HG03520 (cell line): Measurements from ENCODE around the gene RECQL.
"Not testable (repeated sequence)": the region's sequence is repeated elsewhere in the genome, so short reads cannot be mapped to it uniquely, and the experiment has no call there.

Experiments
- ATAC-seq: cut with Tn5 transposase; IDR thresholded peaks from one replicate; pipeline ENCODE4 v1.9.1; 2021; ENCODE audit warnings: mild to moderate bottlenecking, moderate library complexity; ENCODE audit not compliant: unreplicated experiment

The RECQL gene

GRCh38 chr12:21505888-21506287 lies 4.5 kb upstream of the RECQL start:
- ATAC-seq = no peak

DNA sequence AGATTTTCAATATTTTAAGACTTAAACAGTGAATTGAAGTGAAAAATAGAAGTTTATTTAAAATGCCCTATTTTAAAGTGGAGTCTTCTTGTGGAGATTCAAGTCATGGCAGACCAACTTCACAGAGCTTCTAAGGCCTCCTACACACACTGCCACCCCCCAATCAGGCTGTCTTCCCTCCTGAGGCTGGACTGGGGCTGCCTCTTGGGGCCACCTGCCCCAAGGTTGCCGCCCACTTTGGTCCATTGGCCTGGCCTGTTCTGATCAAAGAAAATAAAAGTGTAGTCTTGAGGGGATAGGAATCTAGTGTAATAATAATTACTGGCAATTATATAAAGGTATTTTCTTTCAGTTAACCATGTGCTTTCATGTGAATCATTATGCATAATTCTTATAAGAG lies 1.4 kb upstream of the RECQL start:
- ATAC-seq = no peak

- ATAC-seq = no peak
These were observed 695 bp upstream of the RECQL start for GRCh38 chr12:21502164-21502496.

DNA sequence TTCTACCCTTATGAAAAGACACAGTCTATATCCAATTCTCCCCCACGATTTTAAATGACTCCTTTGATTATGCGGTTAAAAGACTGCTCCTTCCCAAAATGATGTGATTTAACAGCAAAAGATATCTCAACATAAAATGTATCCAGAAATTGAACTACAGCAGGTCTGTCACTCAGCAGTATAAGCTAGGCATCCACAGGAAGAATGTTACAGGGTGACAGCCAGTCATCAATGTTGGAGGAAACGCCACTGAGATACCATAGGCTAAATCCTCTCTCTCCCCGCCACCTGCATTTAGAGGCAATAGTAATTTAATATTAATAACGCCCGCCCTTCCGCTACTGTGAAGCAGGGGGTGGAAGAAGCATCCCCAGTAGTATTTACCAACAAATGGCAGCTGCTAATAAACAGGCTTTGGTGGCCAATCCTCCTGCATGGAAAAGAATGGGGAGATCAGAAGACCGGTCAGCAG lies 613 bp downstream of the RECQL start:
- peak; percentile 0 for ATAC-seq

- no peak for ATAC-seq
These were observed 1.7 kb downstream of the RECQL start for GRCh38 chr12:21499765-21500164.

DNA sequence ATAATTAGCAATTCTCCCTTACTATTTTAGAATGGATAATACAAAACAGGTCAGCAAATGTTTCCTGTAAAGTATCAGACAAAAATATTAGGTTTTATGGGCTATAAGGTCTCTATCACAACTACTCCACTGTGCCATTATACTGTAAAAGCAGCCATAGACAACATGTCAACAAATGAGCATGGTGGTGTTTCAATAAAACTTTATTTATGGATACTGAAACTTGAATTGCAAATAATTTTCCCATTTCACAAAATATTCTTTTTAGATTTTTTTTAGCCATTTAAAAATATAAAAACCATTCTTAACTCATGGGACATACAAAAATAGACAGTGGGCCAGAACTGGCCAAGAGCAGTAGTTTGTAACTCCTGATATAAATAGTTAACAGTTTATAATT lies 15.4 kb downstream of the RECQL start:
- no peak for ATAC-seq

DNA sequence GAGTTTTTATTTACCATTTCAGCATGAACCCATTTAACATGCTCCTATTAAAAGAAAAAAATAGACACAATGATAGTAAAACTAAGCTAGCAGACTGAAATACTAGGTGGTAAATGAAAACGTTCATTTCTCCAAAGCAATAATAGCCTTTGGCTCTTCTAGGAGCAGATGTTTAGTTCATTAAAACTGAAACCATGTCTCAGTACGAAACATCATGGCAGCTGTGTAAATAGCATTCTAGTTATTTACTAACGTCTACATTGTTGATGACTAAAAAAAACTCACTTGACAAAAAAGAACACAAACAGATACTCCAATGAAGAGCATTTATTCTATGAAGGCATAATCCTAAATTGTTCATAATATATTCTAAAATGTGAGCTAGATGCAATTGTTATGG lies 17.9 kb downstream of the RECQL start:
- ATAC-seq = no peak

DNA sequence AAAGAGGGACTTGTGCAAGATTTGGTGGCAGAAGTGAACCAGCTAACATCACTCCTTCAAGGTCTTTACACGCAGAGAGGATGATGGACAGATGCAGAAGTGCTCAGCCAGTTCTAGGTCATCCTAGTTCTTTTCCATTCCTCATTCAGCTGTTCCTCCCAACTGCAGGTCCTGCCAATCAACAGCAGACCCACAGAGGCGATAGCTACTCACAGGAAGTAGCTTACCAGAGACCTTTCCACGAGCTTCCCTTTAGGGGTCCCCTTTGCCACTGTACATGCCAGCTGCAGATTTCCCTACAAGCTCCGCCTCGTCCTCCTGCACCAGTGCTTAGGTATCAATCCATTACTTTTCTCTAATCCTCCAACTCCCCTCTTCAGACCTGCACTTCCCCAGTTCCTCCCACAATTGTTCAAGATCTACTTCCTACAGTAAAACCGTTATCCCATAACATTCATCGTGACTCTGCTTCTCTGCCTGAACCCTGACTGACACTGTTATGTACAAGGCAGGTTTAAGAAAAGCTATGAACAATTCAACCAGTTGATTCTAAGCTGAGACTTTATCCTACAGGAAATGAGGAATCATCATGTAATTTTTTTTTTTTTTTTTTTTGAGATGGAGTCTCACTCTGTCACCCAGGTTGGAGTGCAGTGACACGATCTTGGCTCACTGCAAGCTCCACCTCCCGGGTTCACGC lies 22.5 kb downstream of the RECQL start:
- no peak for ATAC-seq

DNA sequence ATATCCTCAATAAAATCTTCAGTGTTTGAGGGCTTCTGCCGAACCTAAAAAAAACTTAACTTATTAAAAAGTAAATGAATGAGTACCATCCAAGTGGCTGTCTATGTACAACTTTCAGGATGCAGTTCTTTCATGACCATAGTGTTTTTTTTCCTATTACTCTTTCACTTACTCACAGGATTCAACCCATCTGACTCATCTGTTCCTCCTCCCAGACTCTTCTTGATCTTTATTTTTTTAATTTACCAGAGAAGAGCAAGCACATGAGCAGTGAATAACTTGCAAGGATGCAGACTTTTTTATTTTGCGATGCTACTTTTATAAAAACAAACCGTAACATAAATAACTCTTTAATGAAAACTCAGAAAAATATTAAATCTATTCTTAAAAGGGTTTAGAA lies 24.5 kb downstream of the RECQL start:
- ATAC-seq = no peak

GRCh38 chr12:21475552-21475951 lies 25.9 kb downstream of the RECQL start:
- ATAC-seq = no peak

GRCh38 chr12:21472197-21472823 lies 29.1 kb downstream of the RECQL start:
- ATAC-seq = no peak

DNA sequence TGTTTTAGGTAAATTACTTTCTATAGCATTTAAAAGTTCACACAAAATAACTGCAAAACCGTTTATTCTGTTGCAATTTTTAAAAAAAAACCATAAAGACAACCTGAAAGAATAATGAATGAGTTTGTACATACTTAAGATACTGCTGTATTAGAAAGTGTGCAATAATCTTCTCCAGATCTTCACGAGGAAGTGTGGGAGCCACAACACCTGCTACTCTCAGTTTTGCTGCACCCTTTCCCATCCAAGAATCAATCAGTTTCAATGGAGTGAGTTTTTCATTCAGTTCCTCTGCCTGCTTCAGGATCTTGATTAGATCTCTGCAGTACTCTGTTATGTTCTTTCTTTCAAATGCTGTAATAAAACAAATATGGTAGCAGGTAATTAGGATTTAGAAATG lies 30.1 kb downstream of the RECQL start:
- no peak for ATAC-seq

DNA sequence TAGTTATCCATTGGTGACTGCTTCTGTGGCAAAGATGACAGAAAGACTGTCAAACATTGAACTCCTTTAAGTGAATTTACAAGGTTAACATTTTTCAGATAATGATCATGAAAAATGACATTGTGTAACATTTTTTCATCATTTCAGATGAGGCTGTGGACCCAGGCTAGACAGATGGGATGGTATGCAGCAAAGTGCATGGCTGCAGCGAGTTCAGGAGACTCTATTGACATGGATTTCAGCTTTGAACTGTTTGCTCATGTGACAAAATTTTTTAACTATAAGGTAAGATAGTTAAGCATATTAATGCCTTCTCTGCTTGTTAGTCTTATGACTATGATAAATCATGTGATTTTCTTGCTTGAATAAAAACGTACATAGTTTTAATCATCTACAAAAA lies 34.1 kb downstream of the RECQL start:
- ATAC-seq = not testable (repeated sequence)

DNA sequence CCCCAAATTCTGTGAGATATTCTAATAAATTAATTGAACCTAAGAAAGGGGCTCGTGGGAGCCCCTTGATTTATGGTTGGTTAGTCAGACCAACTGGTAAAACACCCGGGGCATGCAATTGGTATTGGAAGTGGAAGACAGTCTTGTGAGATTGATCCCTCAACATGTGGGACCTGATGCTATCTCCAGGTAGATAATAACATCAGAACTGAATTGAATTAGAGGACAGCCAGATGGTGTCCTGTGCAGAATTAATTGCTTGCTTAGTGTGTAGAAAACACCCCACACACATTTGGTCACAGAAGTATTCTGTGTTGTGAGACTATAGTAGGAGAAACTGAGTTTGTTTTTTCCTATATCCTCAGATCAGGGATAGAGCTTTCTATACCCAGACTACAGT lies 42.0 kb downstream of the RECQL start:
- ATAC-seq = no peak

DNA sequence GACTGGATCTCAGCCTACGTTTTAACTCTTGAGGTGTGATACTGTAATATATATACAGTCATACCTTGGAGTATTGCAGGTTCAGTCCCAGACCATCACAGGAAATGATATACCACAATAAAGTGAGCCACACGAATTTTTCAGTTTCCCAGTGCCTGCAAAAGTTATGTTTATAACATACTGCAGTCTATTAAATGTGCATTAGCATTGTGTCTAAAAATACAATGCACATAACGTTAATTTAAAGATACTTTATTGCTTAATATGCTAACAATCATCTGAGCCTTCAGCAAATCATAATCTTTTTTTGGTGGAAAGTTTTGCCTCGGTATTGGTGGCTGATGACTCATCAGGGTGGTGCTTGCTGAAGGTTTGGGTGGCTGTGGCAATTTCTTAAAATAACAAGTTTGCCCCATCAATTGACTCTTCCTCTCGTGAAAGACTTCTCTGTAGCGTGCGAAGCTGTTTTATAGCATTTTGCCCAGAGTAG lies 45.1 kb downstream of the RECQL start:
- ATAC-seq = no peak

DNA sequence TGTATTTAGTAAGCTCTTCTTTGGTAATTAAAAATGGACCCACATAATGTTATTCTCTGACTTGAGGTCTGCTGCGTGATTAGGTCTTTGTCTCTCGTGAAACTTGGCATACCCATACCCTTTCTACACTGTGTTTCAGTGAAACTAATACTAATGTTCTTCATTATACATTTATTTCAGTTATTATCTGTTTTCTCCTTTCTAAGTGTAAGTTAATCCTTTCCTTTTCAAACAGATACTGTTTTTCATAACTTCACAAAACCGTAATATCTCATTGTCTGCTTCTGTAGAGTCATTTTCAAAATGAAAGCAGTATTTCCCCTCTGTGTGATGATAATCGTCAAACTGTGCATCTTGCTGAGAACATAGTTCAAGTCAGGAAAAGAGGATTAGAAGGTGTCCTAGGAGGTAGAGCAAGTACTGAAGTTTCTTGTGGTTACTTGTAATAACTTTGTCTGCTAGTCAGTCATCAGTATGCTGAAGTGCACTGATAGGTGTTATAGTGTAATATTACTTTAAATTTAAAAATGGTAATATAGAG lies 48.1 kb downstream of the RECQL start:
- peak; percentile 92 for ATAC-seq

DNA sequence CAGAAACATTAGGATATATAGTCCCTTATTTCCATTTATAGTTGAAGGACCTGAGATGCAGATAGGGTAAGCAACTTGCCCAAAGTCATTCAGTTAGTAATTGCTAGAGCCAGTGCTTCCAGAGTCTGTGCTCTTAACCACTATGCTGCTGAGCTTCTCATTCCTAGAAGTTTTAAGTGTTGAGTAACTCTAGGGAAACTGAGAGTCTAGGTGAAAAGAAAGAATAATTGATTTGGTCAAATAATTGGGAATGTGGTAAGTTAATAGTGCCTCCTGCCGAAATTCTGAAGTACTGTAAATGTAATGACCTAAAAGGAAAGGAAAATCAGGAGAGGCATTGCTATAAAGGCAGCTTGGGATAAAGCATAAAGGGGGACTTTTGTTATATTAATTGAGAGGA lies 49.9 kb downstream of the RECQL start:
- no peak for ATAC-seq

- ATAC-seq = no peak
These were observed 57.0 kb downstream of the RECQL start for GRCh38 chr12:21444193-21445146.

GRCh38 chr12:21439347-21439746 lies 62.1 kb downstream of the RECQL start:
- no peak for ATAC-seq

GRCh38 chr12:21438643-21439042 lies 62.8 kb downstream of the RECQL start:
- no peak for ATAC-seq

DNA sequence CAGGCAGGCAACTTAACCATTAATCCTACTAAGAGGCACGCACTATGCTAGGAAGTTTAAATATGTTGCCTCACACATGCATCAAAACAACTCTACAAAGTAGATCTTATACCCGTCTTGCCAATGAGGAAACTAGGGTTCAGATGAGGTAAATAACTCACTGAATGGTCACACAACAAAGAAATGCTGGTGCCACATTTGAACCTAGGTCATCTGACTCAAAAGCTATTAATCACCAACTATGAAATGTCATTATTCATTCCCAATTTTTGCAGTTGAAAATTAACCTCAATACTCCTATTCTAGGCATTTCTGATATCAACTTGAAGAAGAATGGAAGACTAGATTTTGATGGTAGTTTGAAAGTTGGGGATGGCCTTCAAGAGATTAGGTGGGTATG lies 66.7 kb downstream of the RECQL start:
- no peak for ATAC-seq
